Activated CD8-positive, alpha-beta T cell treated with anti-CD3 and anti-CD28 coated beads for 36 hours (primary cell): ENCODE results near the gene SCFD1. TPM values are rescaled to one million over a fixed set of nuclear protein-coding genes. Genes with fewer than 3 reads are reported as not detected.

Source experiments
- ATAC-seq: fragments of 200-7000 bp; cut with Tn5 transposase; one replicate; pipeline ENCODE4 v1.10.0; 2021; ENCODE audit warnings: mild to moderate bottlenecking, moderate library complexity
- CTCF ChIA-PET: fragments of 350-600 bp; sonication (Branson Sonifier 250); formaldehyde crosslinking; loops from one replicate; lab custom pipeline; 2021; ENCODE audit warnings: antibody characterized with exemption; lab: Charles Lee
- POLR2A ChIA-PET: fragments of 350-600 bp; sonication (Branson Sonifier 250); formaldehyde crosslinking; loops from one replicate; lab custom pipeline; 2021; ENCODE audit warnings: antibody characterized with exemption; lab: Charles Lee
- DNase-seq: peaks from one replicate; pipeline ENCODE4 v3.0.0-alpha.2; 2020
- H3K27ac Mint-ChIP-seq: one replicate; pipeline ENCODE4 v1.8.0; 2021; ENCODE audit warnings: mild to moderate bottlenecking, mixed read lengths
- H3K27me3 Mint-ChIP-seq: one replicate; pipeline ENCODE4 v1.8.0; 2021; ENCODE audit warnings: mixed read lengths
- H3K36me3 Mint-ChIP-seq: one replicate; pipeline ENCODE4 v1.8.0; 2021; ENCODE audit warnings: low read depth, mixed read lengths
- H3K4me1 Mint-ChIP-seq: one replicate; pipeline ENCODE4 v1.8.0; 2021; ENCODE audit warnings: low read depth, mixed read lengths
- H3K4me3 Mint-ChIP-seq: one replicate; pipeline ENCODE4 v1.8.0; 2021; ENCODE audit warnings: mild to moderate bottlenecking, moderate library complexity, mixed read lengths
- H3K9me3 Mint-ChIP-seq: one replicate; pipeline ENCODE4 v1.8.0; 2021; ENCODE audit warnings: mixed read lengths
- CTCF ChIP-seq: fragments of 200-600 bp; IDR thresholded peaks from one replicate; pipeline ENCODE4 v1.8.0; 2022; ENCODE audit warnings: antibody characterized with exemption, mild to moderate bottlenecking
- intact Hi-C: fragments of 100-400 bp; cut with micrococcal nuclease; formaldehyde crosslinking; loops from one replicate; pipeline ENCODE4 v1.10.0; 2022
- total RNA-seq, 2 experiments: library from RNA; stranded (reverse); gene quantifications; one replicate each; pipeline ENCODE4 v1.2.3, GENCODE V29; 2021

The SCFD1 gene
- total RNA-seq, 2 experiments from 2014 or later, result 61.6 to 67.2 TPM

DNA sequence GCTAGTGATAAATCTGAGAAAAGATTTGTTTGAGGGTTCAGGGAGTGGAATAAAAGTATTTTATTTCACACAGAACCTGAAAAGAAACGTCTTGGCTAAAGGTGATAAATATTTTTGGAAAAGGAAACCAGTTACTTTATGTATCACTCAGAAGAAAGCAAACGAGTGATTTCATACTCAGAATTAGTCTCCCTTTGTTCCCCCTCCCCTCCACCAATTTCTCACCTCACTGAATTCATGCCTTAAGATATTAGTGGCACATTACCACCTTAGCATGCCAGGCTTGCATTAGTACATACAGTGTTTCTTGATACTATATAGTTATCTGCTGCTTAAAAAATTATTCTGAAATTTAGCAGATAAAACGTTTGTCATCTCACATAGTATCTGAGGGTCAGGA is 35.0 kb upstream of the SCFD1 start:
- CTCF ChIA-PET, result no interaction called here
- Mint-ChIP-seq H3K4me1 (peaks cover 17% of the 10 kb centered on the region), H3K27me3 (no peaks in the 10 kb centered on the region), H3K36me3 (peaks cover 60% of the 10 kb centered on the region), H3K4me3 (no peak overlapping the region), H3K9me3 (peaks cover 2% of the 10 kb centered on the region), H3K27ac (no peak overlapping the region)
- TF ChIP-seq CTCF, result no peak
- POLR2A ChIA-PET, result no interaction called here
- DNase-seq, result no peak
- ATAC-seq, result no peak
- intact Hi-C loops, result no loop called here

DNA sequence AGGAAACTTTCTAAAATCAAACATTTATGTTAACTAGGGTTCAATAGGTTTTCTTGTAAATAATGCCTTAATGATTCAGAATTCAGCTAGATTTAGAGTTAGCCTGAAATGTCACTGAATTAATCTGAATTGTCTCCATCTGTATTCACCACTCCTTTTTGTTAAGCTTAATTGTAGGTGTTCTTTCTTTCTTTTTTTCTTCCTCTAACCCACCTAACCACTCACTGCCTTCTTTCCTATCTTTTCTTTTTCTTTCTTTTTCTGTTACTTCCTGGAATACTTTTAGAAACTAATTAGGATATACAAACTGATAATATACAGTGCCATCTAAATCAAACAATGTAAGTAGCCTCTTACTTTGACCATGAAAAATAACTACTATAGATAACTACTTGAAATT is 33.2 kb upstream of the SCFD1 start:
- Mint-ChIP-seq H3K27ac (no peak overlapping the region), H3K4me3 (no peak overlapping the region), H3K36me3 (peaks cover 50% of the 10 kb centered on the region), H3K4me1 (peaks cover 16% of the 10 kb centered on the region), H3K27me3 (no peaks in the 10 kb centered on the region), H3K9me3 (no peaks in the 10 kb centered on the region)
- no peak for TF ChIP-seq CTCF
- CTCF ChIA-PET, result no interaction called here
- intact Hi-C loops, result no loop called here
- POLR2A ChIA-PET, result interaction anchor here (2.1 kb wide), 1 partner anchor 30 kb away, joined by 6 read pairs; the partner anchor contains the start of gene G2E3
- ATAC-seq (no peak), DNase-seq (no peak)

DNA sequence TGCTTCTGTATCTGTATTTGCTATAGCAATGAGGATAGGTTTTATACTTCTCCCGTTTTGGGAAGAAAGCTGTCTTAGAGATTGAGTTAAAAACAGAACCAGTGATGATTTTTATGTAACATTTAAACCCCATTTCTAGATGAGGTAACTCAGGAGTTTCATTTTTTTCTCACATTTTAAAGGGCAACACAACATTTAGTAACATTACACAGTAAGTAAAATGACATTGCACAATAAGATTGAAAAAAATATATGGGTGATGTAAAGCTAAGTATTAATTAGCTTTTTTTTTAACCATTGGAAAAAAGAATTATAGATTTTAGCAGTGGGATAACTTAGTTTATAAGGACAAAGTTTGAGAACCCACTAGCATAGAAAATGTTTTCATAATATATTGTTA is 25.2 kb upstream of the SCFD1 start:
- H3K9me3 Mint-ChIP-seq, result no peaks in the 10 kb centered on the region
- H3K4me3 Mint-ChIP-seq, result no peak overlapping the region
- H3K4me1 Mint-ChIP-seq, result peaks cover 6% of the 10 kb centered on the region
- CTCF ChIA-PET, result no interaction called here
- H3K36me3 Mint-ChIP-seq, result peaks cover 10% of the 10 kb centered on the region
- H3K27ac Mint-ChIP-seq, result no peak overlapping the region
- no peak for ATAC-seq
- no peak for DNase-seq
- intact Hi-C loops, result no loop called here
- POLR2A ChIA-PET, result interaction anchor here (1.4 kb wide), 1 partner anchor 24 kb away, joined by 3 read pairs; no protein-coding TSS in a partner anchor
- H3K27me3 Mint-ChIP-seq, result no peaks in the 10 kb centered on the region
- no peak for TF ChIP-seq CTCF

- intact Hi-C loops, result no loop called here
- no peak overlapping the region for H3K4me3 Mint-ChIP-seq
- ATAC-seq (no peak), DNase-seq (no peak)
- TF ChIP-seq CTCF, result no peak
- no peak overlapping the region for H3K27ac Mint-ChIP-seq
- no peaks in the 10 kb centered on the region for H3K9me3 Mint-ChIP-seq
- H3K27me3 Mint-ChIP-seq, result no peaks in the 10 kb centered on the region
- H3K36me3 Mint-ChIP-seq, result peaks cover 9% of the 10 kb centered on the region
- CTCF ChIA-PET, result no interaction called here
- POLR2A ChIA-PET, result no interaction called here
- peaks cover 6% of the 10 kb centered on the region for H3K4me1 Mint-ChIP-seq
These were observed 24.6 kb upstream of the SCFD1 start for GRCh38 chr14:30597504-30597903.

DNA sequence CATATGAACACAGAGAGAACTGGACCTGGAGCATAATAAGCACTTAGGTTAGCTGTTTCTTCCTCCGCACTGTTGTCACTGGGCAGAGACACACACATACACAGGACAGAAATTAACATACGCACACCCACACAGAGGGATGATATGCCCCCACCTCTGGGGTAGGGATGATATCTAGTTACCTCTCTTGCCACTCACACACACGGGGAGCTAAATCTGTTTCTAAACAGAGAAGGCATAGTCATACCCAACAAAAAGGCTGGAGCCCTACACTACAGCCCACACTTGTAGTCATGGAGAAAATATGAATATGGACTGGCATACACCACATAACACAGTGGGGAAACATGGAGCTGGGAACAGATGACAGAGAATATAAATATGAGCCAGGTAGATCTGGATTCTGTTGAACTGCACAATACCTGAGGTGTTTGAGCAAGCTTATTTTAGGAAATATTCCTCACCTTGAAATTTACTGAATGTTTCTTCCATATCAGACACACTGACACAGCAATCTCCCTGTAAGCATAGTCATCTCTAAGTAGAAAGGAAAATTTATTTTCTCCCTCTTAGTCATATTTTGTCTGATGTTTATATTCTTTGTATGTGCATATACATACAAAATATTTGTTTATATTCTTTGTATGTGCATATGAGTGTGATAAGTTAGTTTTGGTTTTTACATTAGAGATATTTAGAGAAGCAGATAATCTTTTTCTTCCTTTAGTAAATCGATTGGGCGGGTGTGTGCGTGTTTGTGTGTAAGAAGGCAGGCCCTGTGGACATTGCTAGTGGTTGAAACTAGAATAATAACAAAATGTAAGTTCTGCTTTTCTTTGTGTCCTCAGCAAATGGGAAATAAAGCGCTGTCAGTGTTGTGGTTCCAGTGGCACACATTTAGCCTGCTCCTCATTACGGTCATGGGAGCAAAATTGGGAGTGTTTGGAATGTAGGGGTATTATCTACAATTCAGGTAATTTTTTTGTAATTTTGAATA is 20.9 kb upstream of the SCFD1 start:
- no peak for TF ChIP-seq CTCF
- peaks cover 6% of the 10 kb centered on the region for H3K4me1 Mint-ChIP-seq
- POLR2A ChIA-PET, result no interaction called here
- H3K9me3 Mint-ChIP-seq, result no peaks in the 10 kb centered on the region
- peaks cover 18% of the 10 kb centered on the region for H3K36me3 Mint-ChIP-seq
- DNase-seq, result no peak
- CTCF ChIA-PET, result no interaction called here
- intact Hi-C loops, result no loop called here
- no peak for ATAC-seq
- no peak overlapping the region for H3K27ac Mint-ChIP-seq
- no peak overlapping the region for H3K4me3 Mint-ChIP-seq
- H3K27me3 Mint-ChIP-seq, result no peaks in the 10 kb centered on the region
